CD4-positive, CD25-positive, alpha-beta regulatory T cell (primary cell): ENCODE results near the gene ENTREP3. TPM values are rescaled to one million over a fixed set of nuclear protein-coding genes. Genes with fewer than 3 reads are reported as not detected.
"Not testable (repeated sequence)": the region's sequence is repeated elsewhere in the genome, so short reads cannot be mapped to it uniquely, and the experiment has no call there.

ENCODE experiments used
- ATAC-seq, 2 donors: fragments of 150-1000 bp; cut with Tn5 transposase; one replicate each; pipeline ENCODE4 v1.10.0; 2021; ENCODE audit warnings: low read depth in 2 of 2, moderate number of reproducible peaks in 2 of 2, moderate library complexity in 1 of 2
- DNase-seq, 3 donors: peaks; one replicate each; pipeline versions ENCODE4 v3.0.0 to v3.0.0-alpha.2; 2012 to 2022; ENCODE audit warnings: mixed read lengths in 1 of 3
- H3K27ac ChIP-seq: one replicate; pipeline ENCODE4 v1.7.0; 2013; ENCODE audit warnings: mild to moderate bottlenecking, low read length; ENCODE audit not compliant: insufficient read depth, poor library complexity, severe bottlenecking
- H3K27me3 ChIP-seq: one replicate; pipeline ENCODE4 v1.7.0; 2013; ENCODE audit warnings: low read length; ENCODE audit not compliant: control insufficient read depth, insufficient read depth
- H3K36me3 ChIP-seq: one replicate; pipeline ENCODE4 v1.7.0; 2013; ENCODE audit warnings: mild to moderate bottlenecking, low read length, moderate library complexity; ENCODE audit not compliant: control insufficient read depth, insufficient read depth
- H3K4me1 ChIP-seq: 2 replicates; pipeline ENCODE4 v1.7.0; 2013; ENCODE audit warnings: mild to moderate bottlenecking, low read length; ENCODE audit not compliant: insufficient read depth, control insufficient read depth, poor library complexity, severe bottlenecking
- H3K4me3 ChIP-seq: one replicate; pipeline ENCODE4 v1.7.0; 2013; ENCODE audit warnings: low read depth, mild to moderate bottlenecking, low read length, moderate library complexity
- H3K9me3 ChIP-seq, 2 experiments: 1 replicate in 1 of 2; 2 replicates in 1 of 2; pipeline ENCODE4 v1.7.0; 2013; ENCODE audit warnings: low read length in 2 of 2, mild to moderate bottlenecking in 1 of 2, moderate library complexity in 1 of 2; ENCODE audit not compliant: control insufficient read depth in 2 of 2
- H3K27ac Mint-ChIP-seq, 3 donors: one replicate each; pipeline ENCODE4 v1.8.0; 2020 to 2022; ENCODE audit warnings: mild to moderate bottlenecking in 3 of 3, mixed read lengths in 3 of 3, moderate library complexity in 2 of 3
- H3K27me3 Mint-ChIP-seq: one replicate; pipeline ENCODE4 v1.8.0; 2022; ENCODE audit warnings: mild to moderate bottlenecking, mixed read lengths
- H3K36me3 Mint-ChIP-seq: one replicate; pipeline ENCODE4 v1.8.0; 2020; ENCODE audit warnings: mixed read lengths
- H3K4me1 Mint-ChIP-seq, 4 donors: one replicate each; pipeline ENCODE4 v1.8.0; 2020 to 2022; ENCODE audit warnings: mixed read lengths in 4 of 4, mild to moderate bottlenecking in 1 of 4
- H3K4me3 Mint-ChIP-seq, 4 donors: one replicate each; pipeline ENCODE4 v1.8.0; 2020 to 2022; ENCODE audit warnings: mild to moderate bottlenecking in 4 of 4, mixed read lengths in 4 of 4, moderate library complexity in 3 of 4
- H3K9me3 Mint-ChIP-seq, 7 donors: one replicate each; pipeline ENCODE4 v1.8.0; 2020 to 2022; ENCODE audit warnings: mixed read lengths in 7 of 7, mild to moderate bottlenecking in 3 of 7, moderate library complexity in 2 of 7
- polyA plus RNA-seq, 4 donors: library from polyadenylated mRNA; unstranded; fragments of 300-500 nt; fragmentation: Illumina TruSeq; gene quantifications; one replicate each; pipeline ENCODE4 v1.2.3, GENCODE V29; 2021
- total RNA-seq: library from RNA; stranded (reverse); gene quantifications from one replicate; pipeline ENCODE4 v1.2.3, GENCODE V29; 2022

The ENTREP3 gene
- total and polyA plus RNA-seq, 5 donors from 2014 or later, result 0.57 to 7.8 (median 0.76) TPM

GRCh38 chr1:155296661-155297060 lies 41.4 kb upstream of the ENTREP3 start:
- peaks cover 0 to 4% (median 0%) of the 10 kb centered on the region in 4 donors for H3K4me1 Mint-ChIP-seq
- no peak for DNase-seq

GRCh38 chr1:155295942-155296267 lies 40.6 kb upstream of the ENTREP3 start:
- no peak for ATAC-seq
- Mint-ChIP-seq H3K27me3 (peaks cover 33% of the 10 kb centered on the region), H3K36me3 (no peaks in the 10 kb centered on the region), H3K4me3 (no peak overlapping the region), H3K9me3 (peaks cover 0 to 1% (median 0%) of the 10 kb centered on the region in 7 donors), H3K4me1 (peaks cover 0 to 4% (median 0%) of the 10 kb centered on the region in 4 donors), H3K27ac (no peak overlapping the region)
- Histone ChIP-seq H3K27me3 (peaks cover 7% of the 10 kb centered on the region), H3K4me3 (no peak overlapping the region), H3K27ac (no peak overlapping the region), H3K9me3 (no peaks in the 10 kb centered on the region), H3K4me1 (peaks cover 7% of the 10 kb centered on the region), H3K36me3 (no peaks in the 10 kb centered on the region)
- no peak for DNase-seq

More at GRCh38 chr1:155296661-155297060, 41.4 kb upstream of the ENTREP3 start:
- no peak for ATAC-seq
- Mint-ChIP-seq H3K27ac (no peak overlapping the region), H3K36me3 (no peaks in the 10 kb centered on the region), H3K9me3 (no peaks in the 10 kb centered on the region), H3K27me3 (peaks cover 33% of the 10 kb centered on the region), H3K4me3 (no peak overlapping the region)
- Histone ChIP-seq H3K27me3 (peaks cover 7% of the 10 kb centered on the region), H3K9me3 (no peaks in the 10 kb centered on the region), H3K4me1 (peaks cover 7% of the 10 kb centered on the region), H3K36me3 (no peaks in the 10 kb centered on the region), H3K4me3 (no peak overlapping the region), H3K27ac (no peak overlapping the region)

- Histone ChIP-seq H3K27ac (no peak overlapping the region), H3K36me3 (no peaks in the 10 kb centered on the region), H3K9me3 (no peaks in the 10 kb centered on the region), H3K27me3 (peaks cover 7% of the 10 kb centered on the region), H3K4me1 (peaks cover 7% of the 10 kb centered on the region), H3K4me3 (no peak overlapping the region)
- H3K4me1 Mint-ChIP-seq, result peaks cover 0 to 4% (median 0%) of the 10 kb centered on the region in 4 donors
- H3K4me3 Mint-ChIP-seq, result no peak overlapping the region
- peaks cover 0 to 2% (median 0%) of the 10 kb centered on the region in 7 donors for H3K9me3 Mint-ChIP-seq
- ATAC-seq (no peak), DNase-seq (no peak)
- no peaks in the 10 kb centered on the region for H3K36me3 Mint-ChIP-seq
- H3K27me3 Mint-ChIP-seq, result peaks cover 33% of the 10 kb centered on the region
- H3K27ac Mint-ChIP-seq, result no peak overlapping the region
Measured at GRCh38 chr1:155295183-155295941, 40.1 kb upstream of the ENTREP3 start.

- no peaks in the 10 kb centered on the region for H3K36me3 ChIP-seq
- Mint-ChIP-seq H3K4me1 (peaks cover 0 to 4% (median 0%) of the 10 kb centered on the region in 4 donors), H3K9me3 (peaks cover 0 to 2% (median 0%) of the 10 kb centered on the region in 7 donors), H3K36me3 (no peaks in the 10 kb centered on the region), H3K4me3 (no peak overlapping the region), H3K27ac (no peak overlapping the region), H3K27me3 (peaks cover 33% of the 10 kb centered on the region)
- DNase-seq, result no peak
- peaks cover 7% of the 10 kb centered on the region for H3K4me1 ChIP-seq
- ATAC-seq, result no peak
- peaks cover 7% of the 10 kb centered on the region for H3K27me3 ChIP-seq
- H3K27ac ChIP-seq, result no peak overlapping the region
- H3K4me3 ChIP-seq, result no peak overlapping the region
- no peaks in the 10 kb centered on the region for H3K9me3 ChIP-seq
Measured at GRCh38 chr1:155294520-155295182, 39.4 kb upstream of the ENTREP3 start.

GRCh38 chr1:155293086-155293749 lies 37.9 kb upstream of the ENTREP3 start:
- no peak for ATAC-seq
- Mint-ChIP-seq H3K36me3 (peaks cover 4% of the 10 kb centered on the region), H3K9me3 (peaks cover 0 to 2% (median 0%) of the 10 kb centered on the region in 7 donors), H3K27ac (no peak overlapping the region), H3K27me3 (peaks cover 37% of the 10 kb centered on the region), H3K4me3 (no peak overlapping the region), H3K4me1 (peaks cover 0 to 4% (median 0%) of the 10 kb centered on the region in 4 donors)
- no peaks in the 10 kb centered on the region for H3K9me3 ChIP-seq
- no peak overlapping the region for H3K27ac ChIP-seq
- H3K4me3 ChIP-seq, result no peak overlapping the region
- DNase-seq, result no peak
- H3K36me3 ChIP-seq, result no peaks in the 10 kb centered on the region
- peaks cover 7% of the 10 kb centered on the region for H3K27me3 ChIP-seq
- peaks cover 7% of the 10 kb centered on the region for H3K4me1 ChIP-seq

- ATAC-seq, H3K9me3 Mint-ChIP-seq, H3K27me3 ChIP-seq, H3K36me3 Mint-ChIP-seq, H3K4me1 ChIP-seq, H3K4me3 Mint-ChIP-seq, H3K4me3 ChIP-seq, H3K4me1 Mint-ChIP-seq, H3K9me3 ChIP-seq, H3K27ac ChIP-seq, H3K36me3 ChIP-seq, DNase-seq, H3K27ac Mint-ChIP-seq: not testable (repeated sequence)
- H3K27me3 Mint-ChIP-seq, result peaks cover 22% of the 10 kb centered on the region
Measured at GRCh38 chr1:155291006-155291405, 35.7 kb upstream of the ENTREP3 start.

GRCh38 chr1:155287987-155288543 lies 32.8 kb upstream of the ENTREP3 start:
- H3K9me3 ChIP-seq, result no peaks in the 10 kb centered on the region
- Mint-ChIP-seq H3K36me3 (peaks cover 4% of the 10 kb centered on the region), H3K27ac (no peak overlapping the region), H3K4me3 (no peak overlapping the region), H3K27me3 (peaks cover 4% of the 10 kb centered on the region), H3K4me1 (no peaks in the 10 kb centered on the region), H3K9me3 (peaks cover 0 to 2% (median 0%) of the 10 kb centered on the region in 7 donors)
- no peaks in the 10 kb centered on the region for H3K36me3 ChIP-seq
- no peaks in the 10 kb centered on the region for H3K4me1 ChIP-seq
- no peaks in the 10 kb centered on the region for H3K27me3 ChIP-seq
- ATAC-seq (no peak), DNase-seq (no peak)
- H3K4me3 ChIP-seq, result no peak overlapping the region
- H3K27ac ChIP-seq, result no peak overlapping the region
